HL-60 (cell line): ENCODE measurements around the gene SUPT3H.

ENCODE experiments used
- DNase-seq, 2 experiments: peaks; one replicate each; pipeline ENCODE4 v3.0.0-alpha.2; 2010 to 2020; ENCODE audit warnings: low read depth in 1 of 2, low spot score in 1 of 2
- H3K27ac ChIP-seq: fragments of 250-450 bp; sonication (Bioruptor Pico); replicated peaks from 2 replicates; pipeline ENCODE4 v1.5.1; 2020; ENCODE audit warnings: mild to moderate bottlenecking, moderate library complexity
- H3K27me3 ChIP-seq: fragments of 250-450 bp; sonication (Bioruptor Pico); 2 replicates; pipeline ENCODE4 v1.5.1; 2021; ENCODE audit warnings: mild to moderate bottlenecking, moderate library complexity; ENCODE audit not compliant: insufficient read depth, poor library complexity, severe bottlenecking
- H3K4me3 ChIP-seq: replicated peaks from 2 replicates; pipeline ENCODE4 v1.5.1; 2011; ENCODE audit warnings: mild to moderate bottlenecking, control low read depth, low read length; ENCODE audit not compliant: insufficient read depth
- CTCF ChIP-seq: IDR thresholded peaks from one replicate; pipeline ENCODE4 v1.5.1; 2011; ENCODE audit warnings: low read length, control low read depth, inconsistent platforms; ENCODE audit not compliant: insufficient read depth
- GABPA ChIP-seq: IDR thresholded peaks from 2 replicates; pipeline ENCODE4 v1.6.1; 2012; ENCODE audit warnings: low read depth
- POLR2AphosphoS5 ChIP-seq: IDR thresholded peaks from 2 replicates; pipeline ENCODE4 v1.6.1; 2012; ENCODE audit warnings: low read depth
- REST ChIP-seq: IDR thresholded peaks from 2 replicates; pipeline ENCODE4 v1.6.1; 2012; ENCODE audit warnings: low read depth; ENCODE audit not compliant: insufficient replicate concordance
- SPI1 ChIP-seq: IDR thresholded peaks from 2 replicates; pipeline ENCODE4 v1.6.1; 2012; ENCODE audit warnings: low read depth, mild to moderate bottlenecking, borderline replicate concordance

Gene SUPT3H

GRCh38 chr6:45024610-45025009 lies 353.1 kb downstream of the SUPT3H start:
- DNase-seq = no peak
- Histone ChIP-seq H3K4me3 (no peak overlapping the region), H3K27ac (no peak overlapping the region), H3K27me3 (no peaks in the 10 kb centered on the region)
- TF ChIP-seq SPI1 (no peak), GABPA (no peak), CTCF (no peak), REST (no peak), POLR2AphosphoS5 (no peak)

GRCh38 chr6:45021676-45022075 lies 356.1 kb downstream of the SUPT3H start:
- Histone ChIP-seq H3K27me3 (no peaks in the 10 kb centered on the region), H3K27ac (no peak overlapping the region), H3K4me3 (no peak overlapping the region)
- DNase-seq = no peak
- TF ChIP-seq POLR2AphosphoS5 (no peak), CTCF (no peak), SPI1 (no peak), GABPA (no peak), REST (no peak)

- no peak overlapping the region for H3K4me3 ChIP-seq
- no peak for TF ChIP-seq POLR2AphosphoS5
- no peaks in the 10 kb centered on the region for H3K27me3 ChIP-seq
- no peak for DNase-seq
- H3K27ac ChIP-seq = no peak overlapping the region
These were observed 365.0 kb downstream of the SUPT3H start for GRCh38 chr6:45012687-45013086.

- Histone ChIP-seq H3K4me3 (no peak overlapping the region), H3K27ac (no peak overlapping the region), H3K27me3 (no peaks in the 10 kb centered on the region)
- no peak for DNase-seq
- TF ChIP-seq REST (no peak), POLR2AphosphoS5 (no peak), SPI1 (no peak), CTCF (no peak), GABPA (no peak)
These were observed 368.2 kb downstream of the SUPT3H start for GRCh38 chr6:45009576-45009975.
